HG02642 (cell line): ENCODE measurements around the gene HMG20A.

ENCODE experiments used
- ATAC-seq: cut with Tn5 transposase; IDR thresholded peaks from one replicate; pipeline ENCODE4 v1.9.1; 2021; ENCODE audit warnings: mild to moderate bottlenecking; ENCODE audit not compliant: unreplicated experiment, poor library complexity

The HMG20A gene

DNA sequence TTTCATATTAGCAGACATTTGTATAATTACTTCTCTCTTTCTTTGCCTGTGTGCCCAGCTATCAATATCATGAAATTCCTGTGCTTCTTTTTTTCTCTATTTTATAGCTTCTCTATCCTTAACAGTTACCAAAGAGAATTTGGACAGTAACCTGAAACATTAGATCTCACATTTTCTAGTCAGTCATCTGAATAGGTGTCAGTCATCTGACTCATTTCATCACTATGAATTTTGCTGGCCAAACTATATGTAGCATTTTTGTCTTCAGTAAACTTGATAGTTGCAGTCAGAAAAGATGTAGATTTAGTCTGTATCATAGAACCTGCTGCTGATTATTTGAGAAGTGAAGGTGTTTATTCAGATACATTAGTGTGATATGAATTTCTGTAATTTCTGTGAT, 52.6 kb downstream of the HMG20A start:
- ATAC-seq, result no peak

DNA sequence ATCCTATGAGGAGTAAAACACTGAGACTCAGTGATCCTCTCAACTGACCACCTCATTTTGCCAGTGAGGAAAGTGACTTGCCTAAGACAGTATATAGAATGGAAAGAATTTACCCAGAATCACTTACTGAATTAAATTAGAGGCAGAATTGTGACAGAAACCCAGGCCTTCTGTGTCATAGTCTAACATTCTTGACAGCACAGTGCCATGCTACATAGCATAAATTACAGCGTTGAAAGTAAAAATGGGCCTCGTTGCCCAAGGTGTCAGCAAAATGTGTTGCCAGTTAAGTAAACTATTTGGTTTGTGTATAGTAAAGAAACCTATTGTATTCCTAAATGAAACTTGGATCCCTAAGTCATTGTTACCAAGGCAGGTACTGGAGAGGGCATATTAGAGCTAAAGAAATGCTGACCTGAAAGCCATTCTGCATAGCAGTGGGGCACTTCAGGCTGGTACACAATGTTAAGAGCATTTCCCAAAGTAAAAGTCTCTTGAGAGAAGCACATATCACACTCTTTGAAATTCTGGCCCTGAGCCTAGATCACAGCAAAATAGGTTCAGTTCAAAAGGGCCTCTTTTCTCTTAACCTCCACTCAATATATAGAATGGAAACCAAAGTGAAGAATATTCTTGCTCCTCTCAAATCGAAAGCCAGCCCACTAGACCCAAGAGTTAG, 53.8 kb downstream of the HMG20A start:
- ATAC-seq, result no peak

- ATAC-seq, result no peak
Observed at GRCh38 chr15:77475001-77475400, 54.3 kb downstream of the HMG20A start.

- no peak for ATAC-seq
Observed at GRCh38 chr15:77475898-77476297, 55.2 kb downstream of the HMG20A start.

DNA sequence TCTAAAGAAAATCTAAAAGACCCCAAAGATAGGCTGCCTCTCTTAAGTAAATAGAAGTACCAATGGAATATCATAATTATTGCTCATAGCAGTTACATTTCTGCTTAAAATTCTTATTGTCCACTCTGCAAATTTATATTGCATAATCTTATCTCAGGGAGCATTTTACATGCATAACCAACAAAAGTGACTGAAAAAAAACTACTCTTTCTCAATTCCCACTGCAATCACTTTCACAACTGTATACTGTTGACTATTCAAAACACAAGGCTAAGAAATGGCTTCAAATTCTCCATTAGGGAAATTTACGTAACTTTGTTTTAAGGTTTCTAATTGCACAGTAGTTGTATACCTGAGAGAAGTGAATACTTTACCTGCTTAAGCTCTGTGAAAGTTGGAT, 56.3 kb downstream of the HMG20A start:
- no peak for ATAC-seq

GRCh38 chr15:77478051-77478450, 57.4 kb downstream of the HMG20A start:
- no peak for ATAC-seq

DNA sequence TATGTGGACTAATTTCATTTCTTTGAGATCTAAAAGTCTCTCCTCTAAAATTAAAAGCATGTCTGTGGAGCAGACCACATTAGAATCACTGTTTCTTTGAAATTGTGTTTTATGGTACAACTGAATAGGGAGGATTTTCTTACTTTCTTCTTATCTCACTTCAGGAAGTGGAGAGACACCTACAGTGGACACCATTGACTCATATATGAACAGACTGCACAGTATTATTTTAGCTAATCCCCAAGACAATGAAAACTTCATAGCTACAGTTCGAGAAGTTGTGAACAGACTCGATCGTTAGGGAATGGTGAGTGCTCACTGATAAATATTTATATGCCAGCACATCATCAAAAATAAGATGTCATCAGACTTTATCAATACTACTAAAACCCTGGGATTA, 58.3 kb downstream of the HMG20A start:
- no peak for ATAC-seq

GRCh38 chr15:77480859-77481633, 60.4 kb downstream of the HMG20A start:
- ATAC-seq, result no peak

- ATAC-seq, result no peak
Observed at GRCh38 chr15:77481670-77482069, 61.0 kb downstream of the HMG20A start.

DNA sequence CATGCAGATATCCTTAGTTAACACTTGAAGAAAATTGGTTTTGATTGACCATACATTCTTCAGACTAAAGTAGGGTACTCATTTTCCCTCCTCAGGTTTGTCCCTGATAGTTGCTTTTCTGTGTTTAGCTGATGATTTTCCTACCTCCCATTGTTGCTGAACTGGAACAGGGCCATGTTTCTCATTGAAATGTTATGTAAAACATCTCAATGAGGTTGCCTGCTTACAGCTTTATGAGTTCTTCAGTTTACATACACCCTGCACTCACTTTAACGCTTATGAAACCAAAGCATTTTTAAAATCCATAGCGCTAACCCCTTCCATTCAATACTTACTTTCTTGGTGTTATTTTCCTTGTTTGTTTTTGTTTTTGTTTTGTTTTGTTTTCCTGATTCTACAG, 61.9 kb downstream of the HMG20A start:
- no peak for ATAC-seq

GRCh38 chr15:77483425-77484140, 62.9 kb downstream of the HMG20A start:
- no peak for ATAC-seq

GRCh38 chr15:77484994-77485393, 64.3 kb downstream of the HMG20A start:
- no peak for ATAC-seq

DNA sequence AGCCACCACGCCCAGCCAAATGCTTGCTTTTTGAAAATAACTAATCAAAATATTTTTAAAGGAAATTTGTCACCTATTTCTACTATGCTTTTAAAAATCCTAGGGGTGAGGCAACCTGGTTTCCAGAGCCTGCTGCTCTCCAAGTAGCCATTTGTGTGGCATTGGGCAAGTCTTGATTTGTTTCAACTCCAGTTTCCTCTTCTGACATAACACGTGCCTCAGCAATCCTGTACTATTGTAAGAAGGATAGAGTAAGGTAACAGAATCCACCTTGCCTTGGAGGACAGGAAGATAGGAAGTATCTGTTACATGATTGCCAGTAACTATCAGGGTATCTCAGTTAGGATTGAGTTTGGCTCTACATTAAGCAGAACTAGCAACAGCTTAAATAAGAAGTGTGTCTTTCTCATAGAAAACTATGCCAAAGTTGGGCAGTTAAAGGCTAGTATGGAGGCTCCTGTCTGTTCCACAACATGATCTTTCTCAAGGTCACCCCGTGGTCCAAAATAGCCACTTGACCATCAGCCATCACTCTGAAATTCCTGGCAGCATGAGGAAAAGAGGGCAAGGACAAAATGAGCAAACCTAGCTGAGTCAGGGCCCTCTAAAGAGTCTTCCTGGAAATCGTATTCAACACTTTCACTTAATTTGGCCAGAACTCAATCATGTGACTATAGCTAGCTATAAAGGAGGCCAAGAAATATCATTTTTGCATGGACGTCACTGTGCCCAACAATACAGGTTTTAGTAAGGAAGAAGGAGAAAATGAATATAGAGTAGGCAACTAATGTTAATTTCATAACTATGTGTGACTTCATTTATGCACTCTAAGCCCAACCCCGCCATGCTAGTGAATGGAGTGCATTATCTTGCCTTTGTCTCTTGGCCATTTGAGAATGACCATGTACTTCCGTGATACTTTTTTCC, 66.1 kb downstream of the HMG20A start:
- no peak for ATAC-seq

DNA sequence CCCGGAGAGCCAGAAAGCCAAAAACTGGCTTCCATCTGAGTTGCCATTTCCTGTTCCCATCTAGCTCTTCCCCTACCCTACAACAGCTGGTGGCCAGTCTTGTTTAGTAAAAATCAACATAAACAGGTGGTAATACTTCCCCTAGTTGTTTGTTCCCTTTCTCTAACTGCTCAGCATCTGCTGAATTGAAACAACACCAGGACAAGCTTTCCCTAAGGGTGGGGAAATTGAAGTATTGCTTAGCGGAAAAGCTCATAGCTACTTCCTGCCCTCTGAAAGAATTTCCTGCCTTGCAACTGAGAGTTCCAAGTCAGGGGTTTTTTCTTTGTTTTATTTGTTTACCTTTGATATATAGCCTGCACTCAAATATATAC, 66.8 kb downstream of the HMG20A start:
- no peak for ATAC-seq

GRCh38 chr15:77487888-77488287, 67.2 kb downstream of the HMG20A start:
- ATAC-seq, result no peak

GRCh38 chr15:77489647-77490046, 69.0 kb downstream of the HMG20A start:
- ATAC-seq, result no peak

GRCh38 chr15:77493324-77493907, 72.7 kb downstream of the HMG20A start:
- no peak for ATAC-seq

GRCh38 chr15:77494073-77494867, 73.6 kb downstream of the HMG20A start:
- ATAC-seq, result no peak

- ATAC-seq, result no peak
Observed at GRCh38 chr15:77494964-77495363, 74.3 kb downstream of the HMG20A start.
